B cell (primary cell): ENCODE results near the gene EVA1A. TPM values are rescaled to one million over a fixed set of nuclear protein-coding genes. Genes with fewer than 3 reads are reported as not detected.

ENCODE experiments used
- ATAC-seq: fragments of 200-7000 bp; cut with Tn5 transposase; one replicate; pipeline ENCODE4 v1.10.0; 2021; ENCODE audit warnings: low read depth, mild to moderate bottlenecking, moderate number of reproducible peaks, moderate library complexity
- CTCF ChIA-PET: fragments of 350-600 bp; sonication (Branson Sonifier 250); formaldehyde crosslinking; loops from one replicate; lab custom pipeline; 2021; ENCODE audit warnings: antibody characterized with exemption, inconsistent platforms; lab: Charles Lee
- POLR2A ChIA-PET: fragments of 350-600 bp; sonication (Branson Sonifier 250); formaldehyde crosslinking; loops from one replicate; lab custom pipeline; 2021; ENCODE audit warnings: antibody characterized with exemption; lab: Charles Lee
- DNase-seq: peaks from one replicate; pipeline ENCODE4 v3.0.0; 2013
- H2AFZ ChIP-seq: 2 replicates; pipeline ENCODE4 v1.6.1; 2012; ENCODE audit warnings: mild to moderate bottlenecking, low read depth, low read length; ENCODE audit not compliant: insufficient read depth, poor library complexity, severe bottlenecking
- H3K27ac ChIP-seq, 2 donors: 1 replicate in 1 of 2; 2 replicates in 1 of 2; pipeline ENCODE4 v1.5.1; 2012 to 2013; ENCODE audit warnings: low read length in 2 of 2, mild to moderate bottlenecking in 2 of 2, moderate library complexity in 1 of 2
- H3K27me3 ChIP-seq, 4 experiments: fragments of 200-600 bp in 1 of 4; sonication (generic) in 1 of 4; replicated peaks in 1 of 4; 1 replicate in 2 of 4; 2 replicates in 2 of 4; pipeline versions ENCODE4 v1.6.1 to v1.7.0; 2013 to 2016; ENCODE audit warnings: low read length in 3 of 4, mild to moderate bottlenecking in 2 of 4, mixed read lengths in 1 of 4, moderate library complexity in 1 of 4; ENCODE audit not compliant: insufficient read depth in 4 of 4, control insufficient read depth in 3 of 4; ENCODE audit errors: control extremely low read depth in 1 of 4
- H3K36me3 ChIP-seq, 2 experiments: replicated peaks in 1 of 2; 1 replicate in 1 of 2; 2 replicates in 1 of 2; pipeline versions ENCODE4 v1.6.1 to v1.7.1; 2013; ENCODE audit warnings: low read length in 1 of 2; ENCODE audit not compliant: insufficient read depth in 2 of 2, control insufficient read depth in 1 of 2; ENCODE audit errors: control extremely low read depth in 1 of 2, extremely low read depth in 1 of 2
- H3K4me1 ChIP-seq, 2 donors: fragments of 200-600 bp in 1 of 2; sonication (generic) in 1 of 2; 1 replicate in 1 of 2; 2 replicates in 1 of 2; pipeline versions ENCODE4 v1.5.1 to v1.6.1; 2013 to 2017; ENCODE audit warnings: low read length in 2 of 2; ENCODE audit not compliant: control insufficient read depth in 2 of 2, insufficient read depth in 2 of 2
- H3K4me2 ChIP-seq: replicated peaks from 2 replicates; pipeline ENCODE3; 2012; ENCODE audit warnings: mild to moderate bottlenecking, low read depth, low read length; ENCODE audit not compliant: poor library complexity, severe bottlenecking
- H3K4me3 ChIP-seq, 5 experiments: fragments of 200-600 bp in 1 of 5; sonication (generic) in 1 of 5; 1 replicate in 3 of 5; 2 replicates in 2 of 5; pipeline versions ENCODE4 v1.5.1 to v1.7.0; 2011 to 2016; ENCODE audit warnings: low read length in 4 of 5, mild to moderate bottlenecking in 4 of 5, low read depth in 2 of 5, control low read depth in 1 of 5, moderate library complexity in 1 of 5; ENCODE audit not compliant: insufficient read depth in 1 of 5; ENCODE audit errors: control extremely low read depth in 1 of 5, extremely low read depth in 1 of 5
- H3K79me2 ChIP-seq: fragments of 200-600 bp; sonication (generic); one replicate; pipeline ENCODE4 v1.6.0; 2016; ENCODE audit warnings: low read length; ENCODE audit not compliant: control insufficient read depth, insufficient read depth
- H3K9ac ChIP-seq: fragments of 200-600 bp; sonication (generic); 2 replicates; pipeline ENCODE4 v1.6.1; 2017; ENCODE audit warnings: mild to moderate bottlenecking, low read length, moderate library complexity
- H3K9me3 ChIP-seq, 3 donors: one replicate each; pipeline versions ENCODE4 v1.6.1 to v1.7.1; 2013; ENCODE audit warnings: low read length in 2 of 3; ENCODE audit not compliant: control insufficient read depth in 2 of 3, insufficient read depth in 1 of 3; ENCODE audit errors: control extremely low read depth in 1 of 3
- H4K20me1 ChIP-seq: 2 replicates; pipeline ENCODE4 v1.6.0; 2012; ENCODE audit warnings: mild to moderate bottlenecking, low read length; ENCODE audit not compliant: insufficient read depth, control insufficient read depth, poor library complexity, severe bottlenecking
- H3K27ac Mint-ChIP-seq: one replicate; pipeline ENCODE4 v1.8.0; 2021; ENCODE audit warnings: mixed read lengths
- H3K27me3 Mint-ChIP-seq: one replicate; pipeline ENCODE4 v1.8.0; 2021; ENCODE audit warnings: mixed read lengths
- H3K4me1 Mint-ChIP-seq: one replicate; pipeline ENCODE4 v1.8.0; 2021; ENCODE audit warnings: mixed read lengths
- H3K4me3 Mint-ChIP-seq: one replicate; pipeline ENCODE4 v1.8.0; 2021; ENCODE audit warnings: mixed read lengths
- H3K9me3 Mint-ChIP-seq: one replicate; pipeline ENCODE4 v1.8.0; 2022; ENCODE audit warnings: mixed read lengths; ENCODE audit not compliant: insufficient read depth
- CTCF ChIP-seq: fragments of 200-600 bp; IDR thresholded peaks from one replicate; pipeline ENCODE4 v1.8.0; 2022; ENCODE audit warnings: antibody characterized with exemption, mild to moderate bottlenecking
- EZH2 ChIP-seq: IDR thresholded peaks from 2 replicates; pipeline ENCODE4 v1.6.1; 2012; ENCODE audit warnings: borderline replicate concordance, low read depth, mild to moderate bottlenecking, moderate library complexity, low read length; ENCODE audit not compliant: insufficient read depth, poor library complexity, severe bottlenecking
- WGBS: methylation state at CpG from one replicate; pipeline ENCODE4 v1.1.5; 2013; ENCODE audit warnings: missing lambda C conversion rate; ENCODE audit not compliant: insufficient coverage; 5-methylcytosine and 5-hydroxymethylcytosine counted together
- intact Hi-C: fragments of 100-400 bp; cut with micrococcal nuclease; formaldehyde crosslinking; loops from one replicate; pipeline ENCODE4 v1.10.0; 2022
- polyA plus RNA-seq: library from polyadenylated mRNA; depleted of rRNA; stranded (reverse); fragments of >200 nt; gene quantifications from 2 replicates; pipeline ENCODE4 v1.2.3, GENCODE V29; 2012
- total RNA-seq, 2 donors: library from RNA; stranded (reverse); fragments of 120-200 nt in 1 of 2; gene quantifications; 1 replicate in 1 of 2; 2 replicates in 1 of 2; pipeline versions ENCODE4 v1.2.3 to v1.2.4, GENCODE V29; 2013 to 2022

Gene EVA1A
- total and polyA plus RNA-seq, 2 donors (not counting 1 experiment from before 2014, with no cell fraction given): not detected

GRCh38 chr2:75516378-75517360 is 44.1 kb downstream of the EVA1A start:
- ChIA-PET POLR2A (no interaction called here), CTCF (no interaction called here)
- 91% methylated on average over 6 of the region's 8 CpGs for WGBS
- Histone ChIP-seq H2AFZ (no peak overlapping the region), H3K4me2 (no peak overlapping the region), H3K27me3 (peaks cover 0 to 3% (median 0%) of the 10 kb centered on the region in 4 experiments), H3K9me3 (peaks cover 0 to 6% (median 0%) of the 10 kb centered on the region in 3 donors), H3K4me1 (no peaks in the 10 kb centered on the region), H3K36me3 (no peaks in the 10 kb centered on the region), H4K20me1 (no peaks in the 10 kb centered on the region), H3K79me2 (no peaks in the 10 kb centered on the region), H3K4me3 (no peak overlapping the region), H3K27ac (no peak overlapping the region), H3K9ac (no peak overlapping the region)
- no peak overlapping the region for H3K4me3 Mint-ChIP-seq
- intact Hi-C loops: no loop called here
- ATAC-seq (no peak), DNase-seq (no peak)
- H3K9me3 Mint-ChIP-seq: peaks cover 7% of the 10 kb centered on the region
- H3K27me3 Mint-ChIP-seq: peaks cover 9% of the 10 kb centered on the region
- no peak for TF ChIP-seq EZH2
- no peak for TF ChIP-seq CTCF
- no peak overlapping the region for H3K27ac Mint-ChIP-seq
- no peaks in the 10 kb centered on the region for H3K4me1 Mint-ChIP-seq
